ENCODE results near the gene SLU7.

DNA sequence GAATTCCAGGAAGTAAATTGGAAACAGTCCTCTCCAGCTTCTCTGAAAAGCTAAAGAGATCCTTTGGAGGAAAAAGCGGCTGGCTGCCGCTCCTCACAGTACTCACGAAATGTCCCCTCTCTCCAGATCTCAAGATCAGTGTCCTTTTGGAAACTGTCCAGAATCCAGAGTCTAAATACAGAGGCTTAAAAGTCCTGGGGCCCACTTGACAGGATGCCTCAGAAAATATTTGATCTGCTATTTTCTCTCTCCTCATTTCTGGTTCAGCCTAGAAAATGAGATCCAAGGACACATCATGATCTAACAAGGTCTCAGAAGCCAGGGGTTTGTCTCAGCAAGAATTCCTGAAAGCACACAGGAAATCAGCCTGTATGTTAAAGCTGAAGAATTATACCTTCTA lies 55.7 kb downstream of the SLU7 start:
- no peak for TF ChIP-seq EZH2 (IDR thresholded peaks at IDR 0.05; ENCODE audit: insufficient read depth, low read length)
- TF ChIP-seq, protein P1, sequence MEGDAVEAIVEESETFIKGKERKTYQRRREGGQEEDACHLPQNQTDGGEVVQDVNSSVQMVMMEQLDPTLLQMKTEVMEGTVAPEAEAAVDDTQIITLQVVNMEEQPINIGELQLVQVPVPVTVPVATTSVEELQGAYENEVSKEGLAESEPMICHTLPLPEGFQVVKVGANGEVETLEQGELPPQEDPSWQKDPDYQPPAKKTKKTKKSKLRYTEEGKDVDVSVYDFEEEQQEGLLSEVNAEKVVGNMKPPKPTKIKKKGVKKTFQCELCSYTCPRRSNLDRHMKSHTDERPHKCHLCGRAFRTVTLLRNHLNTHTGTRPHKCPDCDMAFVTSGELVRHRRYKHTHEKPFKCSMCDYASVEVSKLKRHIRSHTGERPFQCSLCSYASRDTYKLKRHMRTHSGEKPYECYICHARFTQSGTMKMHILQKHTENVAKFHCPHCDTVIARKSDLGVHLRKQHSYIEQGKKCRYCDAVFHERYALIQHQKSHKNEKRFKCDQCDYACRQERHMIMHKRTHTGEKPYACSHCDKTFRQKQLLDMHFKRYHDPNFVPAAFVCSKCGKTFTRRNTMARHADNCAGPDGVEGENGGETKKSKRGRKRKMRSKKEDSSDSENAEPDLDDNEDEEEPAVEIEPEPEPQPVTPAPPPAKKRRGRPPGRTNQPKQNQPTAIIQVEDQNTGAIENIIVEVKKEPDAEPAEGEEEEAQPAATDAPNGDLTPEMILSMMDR (IDR thresholded peaks at IDR 0.05; ENCODE audit: insufficient read depth, low read depth, low read length) = no peak
